HG03460 (cell line): ENCODE data around the gene MRGPRX1.
"Not testable (repeated sequence)": the region's sequence is repeated elsewhere in the genome, so short reads cannot be mapped to it uniquely, and the experiment has no call there.

Source experiments
- ATAC-seq: cut with Tn5 transposase; IDR thresholded peaks from one replicate; pipeline ENCODE4 v1.9.1; 2021; ENCODE audit not compliant: unreplicated experiment

Gene MRGPRX1

GRCh38 chr11:18939314-18939713 lies at the start of gene MRGPRX1:
Gene MRGPRX1 (minus strand): TSS chr11:18939414. CDS start chr11:18934784, 4,630 bp downstream.
- ATAC-seq: no peak

- ATAC-seq: no peak
These were observed 48.4 kb upstream of the MRGPRX1 start for GRCh38 chr11:18987454-18988231.

GRCh38 chr11:18986744-18987143 lies 47.5 kb upstream of the MRGPRX1 start:
- ATAC-seq: no peak

- ATAC-seq: no peak
These were observed 42.7 kb upstream of the MRGPRX1 start for GRCh38 chr11:18981897-18982296.

GRCh38 chr11:18974192-18974591 lies 35.0 kb upstream of the MRGPRX1 start:
- no peak for ATAC-seq

GRCh38 chr11:18972336-18972735 lies 33.1 kb upstream of the MRGPRX1 start:
- no peak for ATAC-seq

- ATAC-seq: no peak
These were observed 30.5 kb upstream of the MRGPRX1 start for GRCh38 chr11:18969720-18970119.

- ATAC-seq: no peak
These were observed 19.2 kb upstream of the MRGPRX1 start for GRCh38 chr11:18958221-18958910.

GRCh38 chr11:18956630-18957029 lies 17.4 kb upstream of the MRGPRX1 start:
- no peak for ATAC-seq

- ATAC-seq: no peak
These were observed 3.1 kb downstream of the MRGPRX1 start for GRCh38 chr11:18936002-18936673.

GRCh38 chr11:18934195-18934814 lies 4.9 kb downstream of the MRGPRX1 start:
- ATAC-seq: no peak

GRCh38 chr11:18927550-18928322 lies 11.5 kb downstream of the MRGPRX1 start:
- ATAC-seq: no peak

- not testable (repeated sequence) for ATAC-seq
These were observed 13.8 kb downstream of the MRGPRX1 start for GRCh38 chr11:18925426-18925825.

GRCh38 chr11:18912883-18913282 lies 26.3 kb downstream of the MRGPRX1 start:
- no peak for ATAC-seq

GRCh38 chr11:18907391-18907790 lies 31.8 kb downstream of the MRGPRX1 start:
- ATAC-seq: no peak

GRCh38 chr11:18900637-18901036 lies 38.6 kb downstream of the MRGPRX1 start:
- not testable (repeated sequence) for ATAC-seq

GRCh38 chr11:18900151-18900611 lies 39.0 kb downstream of the MRGPRX1 start:
- ATAC-seq: not testable (repeated sequence)

GRCh38 chr11:18891712-18892111 lies 47.5 kb downstream of the MRGPRX1 start:
- ATAC-seq: not testable (repeated sequence)

- no peak for ATAC-seq
These were observed 48.6 kb downstream of the MRGPRX1 start for GRCh38 chr11:18890615-18891014.
